OCI-LY1 (cell line): Measurements from ENCODE around the gene RFTN1.

Source experiments
- EZH2 ChIP-seq: fragments of 200-600 bp; sonication (generic), shearing (Covaris generic); IDR thresholded peaks from 2 replicates; pipeline ENCODE4 v1.8.0; 2017; ENCODE audit warnings: borderline replicate concordance, mixed run types, mild to moderate bottlenecking, antibody characterized with exemption, low read length, moderate library complexity, mixed read lengths
- TF ChIP-seq, protein P1 (sequence below): fragments of 200-600 bp; sonication (generic), shearing (Covaris generic); IDR thresholded peaks from 2 replicates; pipeline ENCODE4 v1.5.1; 2017; ENCODE audit warnings: mild to moderate bottlenecking, antibody characterized with exemption, low read length, moderate library complexity, mixed read lengths

DNA sequence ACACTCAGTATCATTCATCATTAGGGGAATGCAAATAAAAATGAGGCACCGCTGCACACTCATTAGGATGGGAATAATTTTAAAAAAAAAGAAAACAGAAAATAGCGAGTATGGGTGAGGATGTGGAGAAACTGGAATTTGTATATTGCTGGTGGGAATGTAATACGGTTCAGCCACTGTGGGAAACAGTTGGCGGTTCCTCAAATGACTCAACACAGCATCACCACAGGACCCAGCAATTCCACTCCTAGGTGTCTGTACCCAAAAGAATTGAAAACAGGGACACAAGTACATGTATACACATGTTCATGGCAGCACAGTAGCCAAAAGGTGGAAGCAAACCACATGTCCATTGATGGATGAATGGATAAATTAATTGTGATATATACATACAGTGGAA, 35.2 kb upstream of the RFTN1 start:
- TF ChIP-seq, protein P1, sequence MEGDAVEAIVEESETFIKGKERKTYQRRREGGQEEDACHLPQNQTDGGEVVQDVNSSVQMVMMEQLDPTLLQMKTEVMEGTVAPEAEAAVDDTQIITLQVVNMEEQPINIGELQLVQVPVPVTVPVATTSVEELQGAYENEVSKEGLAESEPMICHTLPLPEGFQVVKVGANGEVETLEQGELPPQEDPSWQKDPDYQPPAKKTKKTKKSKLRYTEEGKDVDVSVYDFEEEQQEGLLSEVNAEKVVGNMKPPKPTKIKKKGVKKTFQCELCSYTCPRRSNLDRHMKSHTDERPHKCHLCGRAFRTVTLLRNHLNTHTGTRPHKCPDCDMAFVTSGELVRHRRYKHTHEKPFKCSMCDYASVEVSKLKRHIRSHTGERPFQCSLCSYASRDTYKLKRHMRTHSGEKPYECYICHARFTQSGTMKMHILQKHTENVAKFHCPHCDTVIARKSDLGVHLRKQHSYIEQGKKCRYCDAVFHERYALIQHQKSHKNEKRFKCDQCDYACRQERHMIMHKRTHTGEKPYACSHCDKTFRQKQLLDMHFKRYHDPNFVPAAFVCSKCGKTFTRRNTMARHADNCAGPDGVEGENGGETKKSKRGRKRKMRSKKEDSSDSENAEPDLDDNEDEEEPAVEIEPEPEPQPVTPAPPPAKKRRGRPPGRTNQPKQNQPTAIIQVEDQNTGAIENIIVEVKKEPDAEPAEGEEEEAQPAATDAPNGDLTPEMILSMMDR, result no peak
- no peak for TF ChIP-seq EZH2
